ENCODE data around the gene QRSL1.

The QRSL1 gene

GRCh38 chr6:106599440-106599839 is 29.9 kb upstream of the QRSL1 start:
- DNase-seq: no peak
- Histone ChIP-seq H4K8ac (ENCODE audit: low read depth, low read length) (no peak overlapping the region), H3K4me2 (ENCODE audit: low read length) (no peak overlapping the region), H3K9ac (ENCODE audit: low read length) (no peak overlapping the region), H4K5ac (ENCODE audit: low read length) (no peak overlapping the region), H3K27ac (ENCODE audit: low read depth, low read length) (no peak overlapping the region), H3K79me2 (ENCODE audit: control insufficient read depth, insufficient read depth, low read length) (no peaks in the 10 kb centered on the region), H2BK5ac (ENCODE audit: low read length) (no peak overlapping the region), H3K36me3 (ENCODE audit: control insufficient read depth, insufficient read depth, low read length) (no peaks in the 10 kb centered on the region), H3K27me3 (ENCODE audit: insufficient read depth, low read length, poor library complexity) (no peaks in the 10 kb centered on the region), H3K56ac (ENCODE audit: low read length) (no peak overlapping the region), H2BK15ac (replicated peaks; ENCODE audit: low read depth) (no peak overlapping the region), H3K4ac (ENCODE audit: low read depth, low read length) (no peak overlapping the region), H3K4me3 (ENCODE audit: low read length) (no peak overlapping the region), H2AK5ac (ENCODE audit: low read length) (no peak overlapping the region), H3K4me1 (ENCODE audit: control insufficient read depth, low read depth, low read length) (no peaks in the 10 kb centered on the region), H3K23ac (ENCODE audit: low read length) (no peak overlapping the region), H3K79me1 (ENCODE audit: low read length) (no peaks in the 10 kb centered on the region), H2BK120ac (ENCODE audit: low read depth, low read length) (no peak overlapping the region), H3K18ac (ENCODE audit: low read length) (no peak overlapping the region)
- WGBS (ENCODE audit: extremely low coverage, insufficient coverage, low lambda C conversion rate): no CpG with 5 or more reads among the region's 2 CpGs

GRCh38 chr6:106600329-106600728 is 29.0 kb upstream of the QRSL1 start:
- no peak overlapping the region for H2BK120ac ChIP-seq (ENCODE audit: low read depth, low read length)
- H4K8ac ChIP-seq (ENCODE audit: low read depth, low read length): no peak overlapping the region
- no peak overlapping the region for H3K23ac ChIP-seq (ENCODE audit: low read length)
- no peak overlapping the region for H2AK5ac ChIP-seq (ENCODE audit: low read length)
- H3K4me2 ChIP-seq (ENCODE audit: low read length): no peak overlapping the region
- H4K5ac ChIP-seq (ENCODE audit: low read length): no peak overlapping the region
- no peaks in the 10 kb centered on the region for H3K79me2 ChIP-seq (ENCODE audit: control insufficient read depth, insufficient read depth, low read length)
- no peak overlapping the region for H3K18ac ChIP-seq (ENCODE audit: low read length)
- H2BK15ac ChIP-seq (replicated peaks; ENCODE audit: low read depth): no peak overlapping the region
- DNase-seq: no peak
- no peaks in the 10 kb centered on the region for H3K36me3 ChIP-seq (ENCODE audit: control insufficient read depth, insufficient read depth, low read length)
- no peak overlapping the region for H3K27ac ChIP-seq (ENCODE audit: low read depth, low read length)
- H3K4me1 ChIP-seq (ENCODE audit: control insufficient read depth, low read depth, low read length): no peaks in the 10 kb centered on the region
- H3K9ac ChIP-seq (ENCODE audit: low read length): no peak overlapping the region
- H3K56ac ChIP-seq (ENCODE audit: low read length): no peak overlapping the region
- H3K4me3 ChIP-seq (ENCODE audit: low read length): no peak overlapping the region
- no peak overlapping the region for H2BK5ac ChIP-seq (ENCODE audit: low read length)
- no peaks in the 10 kb centered on the region for H3K79me1 ChIP-seq (ENCODE audit: low read length)
- H3K4ac ChIP-seq (ENCODE audit: low read depth, low read length): no peak overlapping the region
- WGBS (ENCODE audit: extremely low coverage, insufficient coverage, low lambda C conversion rate): no CpG with 5 or more reads among the region's 2 CpGs
- H3K27me3 ChIP-seq (ENCODE audit: insufficient read depth, low read length, poor library complexity): no peaks in the 10 kb centered on the region

GRCh38 chr6:106608080-106608668 is 21.2 kb upstream of the QRSL1 start:
- no peak overlapping the region for H2BK15ac ChIP-seq (replicated peaks; ENCODE audit: low read depth)
- no CpG with 5 or more reads among the region's 2 CpGs for WGBS (ENCODE audit: extremely low coverage, insufficient coverage, low lambda C conversion rate)
- DNase-seq: peak; percentile 88
- H3K4me1 ChIP-seq (ENCODE audit: control insufficient read depth, low read depth, low read length): no peaks in the 10 kb centered on the region
- no peaks in the 10 kb centered on the region for H3K79me1 ChIP-seq (ENCODE audit: low read length)
- H3K4me3 ChIP-seq (ENCODE audit: low read length): no peak overlapping the region
- H2BK120ac ChIP-seq (ENCODE audit: low read depth, low read length): no peak overlapping the region
- H3K4me2 ChIP-seq (ENCODE audit: low read length): no peak overlapping the region
- H3K27me3 ChIP-seq (ENCODE audit: insufficient read depth, low read length, poor library complexity): no peaks in the 10 kb centered on the region
- no peak overlapping the region for H3K56ac ChIP-seq (ENCODE audit: low read length)
- H4K5ac ChIP-seq (ENCODE audit: low read length): no peak overlapping the region
- no peak overlapping the region for H3K27ac ChIP-seq (ENCODE audit: low read depth, low read length)
- no peak overlapping the region for H3K18ac ChIP-seq (ENCODE audit: low read length)
- no peak overlapping the region for H2BK5ac ChIP-seq (ENCODE audit: low read length)
- no peak overlapping the region for H3K9ac ChIP-seq (ENCODE audit: low read length)
- H2AK5ac ChIP-seq (ENCODE audit: low read length): no peak overlapping the region
- H3K36me3 ChIP-seq (ENCODE audit: control insufficient read depth, insufficient read depth, low read length): no peaks in the 10 kb centered on the region
- no peak overlapping the region for H4K8ac ChIP-seq (ENCODE audit: low read depth, low read length)
- no peak overlapping the region for H3K4ac ChIP-seq (ENCODE audit: low read depth, low read length)
- no peaks in the 10 kb centered on the region for H3K79me2 ChIP-seq (ENCODE audit: control insufficient read depth, insufficient read depth, low read length)
- H3K23ac ChIP-seq (ENCODE audit: low read length): no peak overlapping the region

GRCh38 chr6:106609699-106610098 is 19.7 kb upstream of the QRSL1 start:
- H3K23ac ChIP-seq (ENCODE audit: low read length): no peak overlapping the region
- no peaks in the 10 kb centered on the region for H3K27me3 ChIP-seq (ENCODE audit: insufficient read depth, low read length, poor library complexity)
- no peak overlapping the region for H3K4ac ChIP-seq (ENCODE audit: low read depth, low read length)
- H2BK120ac ChIP-seq (ENCODE audit: low read depth, low read length): no peak overlapping the region
- no peaks in the 10 kb centered on the region for H3K79me2 ChIP-seq (ENCODE audit: control insufficient read depth, insufficient read depth, low read length)
- no CpG with 5 or more reads among the region's 6 CpGs for WGBS (ENCODE audit: extremely low coverage, insufficient coverage, low lambda C conversion rate)
- no peak overlapping the region for H4K5ac ChIP-seq (ENCODE audit: low read length)
- H3K36me3 ChIP-seq (ENCODE audit: control insufficient read depth, insufficient read depth, low read length): no peaks in the 10 kb centered on the region
- peaks cover 2% of the 10 kb centered on the region for H3K4me1 ChIP-seq (ENCODE audit: control insufficient read depth, low read depth, low read length)
- H3K79me1 ChIP-seq (ENCODE audit: low read length): no peaks in the 10 kb centered on the region
- no peak overlapping the region for H3K56ac ChIP-seq (ENCODE audit: low read length)
- no peak overlapping the region for H3K9ac ChIP-seq (ENCODE audit: low read length)
- no peak overlapping the region for H3K18ac ChIP-seq (ENCODE audit: low read length)
- H3K4me3 ChIP-seq (ENCODE audit: low read length): no peak overlapping the region
- no peak overlapping the region for H3K27ac ChIP-seq (ENCODE audit: low read depth, low read length)
- H2BK5ac ChIP-seq (ENCODE audit: low read length): no peak overlapping the region
- H2AK5ac ChIP-seq (ENCODE audit: low read length): no peak overlapping the region
- DNase-seq: peak; percentile 69
- no peak overlapping the region for H4K8ac ChIP-seq (ENCODE audit: low read depth, low read length)
- no peak overlapping the region for H3K4me2 ChIP-seq (ENCODE audit: low read length)
- no peak overlapping the region for H2BK15ac ChIP-seq (replicated peaks; ENCODE audit: low read depth)

GRCh38 chr6:106611030-106611429 is 18.3 kb upstream of the QRSL1 start:
- H3K18ac ChIP-seq (ENCODE audit: low read length): no peak overlapping the region
- no CpG with 5 or more reads among the region's 2 CpGs for WGBS (ENCODE audit: extremely low coverage, insufficient coverage, low lambda C conversion rate)

More at GRCh38 chr6:106611030-106611429, 18.3 kb upstream of the QRSL1 start:
- Histone ChIP-seq H3K79me2 (ENCODE audit: control insufficient read depth, insufficient read depth, low read length) (no peaks in the 10 kb centered on the region), H3K27ac (ENCODE audit: low read depth, low read length) (no peak overlapping the region), H3K4me3 (ENCODE audit: low read length) (no peak overlapping the region), H3K4me2 (ENCODE audit: low read length) (no peak overlapping the region), H2AK5ac (ENCODE audit: low read length) (no peak overlapping the region), H4K5ac (ENCODE audit: low read length) (no peak overlapping the region), H2BK120ac (ENCODE audit: low read depth, low read length) (no peak overlapping the region), H3K56ac (ENCODE audit: low read length) (no peak overlapping the region), H3K4me1 (ENCODE audit: control insufficient read depth, low read depth, low read length) (peaks cover 2% of the 10 kb centered on the region), H3K36me3 (ENCODE audit: control insufficient read depth, insufficient read depth, low read length) (no peaks in the 10 kb centered on the region), H3K4ac (ENCODE audit: low read depth, low read length) (no peak overlapping the region), H3K79me1 (ENCODE audit: low read length) (no peaks in the 10 kb centered on the region), H3K23ac (ENCODE audit: low read length) (no peak overlapping the region), H2BK5ac (ENCODE audit: low read length) (no peak overlapping the region), H2BK15ac (replicated peaks; ENCODE audit: low read depth) (no peak overlapping the region), H4K8ac (ENCODE audit: low read depth, low read length) (no peak overlapping the region), H3K27me3 (ENCODE audit: insufficient read depth, low read length, poor library complexity) (no peaks in the 10 kb centered on the region), H3K9ac (ENCODE audit: low read length) (no peak overlapping the region)
- no peak for DNase-seq
